GM23248 (cell line): ENCODE data around the gene HYI. TPM values are rescaled to one million over a fixed set of nuclear protein-coding genes. Genes with fewer than 3 reads are reported as not detected.
"Not testable (repeated sequence)": the region's sequence is repeated elsewhere in the genome, so short reads cannot be mapped to it uniquely, and the experiment has no call there.

Source experiments
- DNase-seq: peaks from one replicate; pipeline ENCODE4 v3.0.0-alpha.2; 2015
- H2AFZ ChIP-seq: fragments of 200-600 bp; sonication (generic); 2 replicates; pipeline ENCODE4 v1.6.1; 2016; ENCODE audit warnings: antibody characterized with exemption
- H3F3A ChIP-seq: fragments of 200-600 bp; sonication (generic); 2 replicates; pipeline ENCODE4 v1.6.1; 2016; ENCODE audit warnings: mild to moderate bottlenecking, antibody characterized with exemption, mixed run types; ENCODE audit not compliant: insufficient read depth
- H3K27ac ChIP-seq: fragments of 200-600 bp; sonication (generic); 2 replicates; pipeline ENCODE4 v1.5.1; 2016; ENCODE audit warnings: mild to moderate bottlenecking
- H3K27me3 ChIP-seq: fragments of 200-600 bp; sonication (generic); replicated peaks from 2 replicates; pipeline ENCODE4 v1.6.1; 2016; ENCODE audit warnings: mild to moderate bottlenecking; ENCODE audit not compliant: insufficient read depth
- H3K36me3 ChIP-seq: fragments of 200-600 bp; sonication (generic); 2 replicates; pipeline ENCODE4 v1.6.1; 2016; ENCODE audit warnings: low read depth, mild to moderate bottlenecking
- H3K4me1 ChIP-seq: fragments of 200-600 bp; sonication (generic); 2 replicates; pipeline ENCODE4 v1.6.1; 2016; ENCODE audit warnings: mild to moderate bottlenecking; ENCODE audit not compliant: insufficient read depth
- H3K4me2 ChIP-seq: fragments of 200-600 bp; sonication (generic); one replicate; pipeline ENCODE4 v1.6.1; 2016; ENCODE audit warnings: mild to moderate bottlenecking; ENCODE audit not compliant: unreplicated experiment
- H3K4me3 ChIP-seq: fragments of 200-600 bp; sonication (generic); 2 replicates; pipeline ENCODE4 v1.5.1; 2016; ENCODE audit warnings: mild to moderate bottlenecking
- H3K79me2 ChIP-seq: fragments of 200-600 bp; sonication (generic); 2 replicates; pipeline ENCODE4 v1.6.1; 2016; ENCODE audit warnings: mild to moderate bottlenecking; ENCODE audit not compliant: insufficient read depth
- H3K9ac ChIP-seq: fragments of 200-600 bp; sonication (generic); 2 replicates; pipeline ENCODE4 v1.6.1; 2016; ENCODE audit warnings: mild to moderate bottlenecking
- H3K9me2 ChIP-seq: fragments of 200-600 bp; sonication (generic); 2 replicates; pipeline ENCODE4 v1.6.1; 2016; ENCODE audit warnings: mixed run types, mild to moderate bottlenecking, moderate library complexity; ENCODE audit not compliant: insufficient read depth
- H3K9me3 ChIP-seq: fragments of 200-600 bp; sonication (generic); one replicate; pipeline ENCODE4 v1.6.1; 2017; ENCODE audit warnings: low read depth
- H4K20me1 ChIP-seq: fragments of 200-600 bp; sonication (generic); 2 replicates; pipeline ENCODE4 v1.6.0; 2016; ENCODE audit not compliant: insufficient read depth
- EZH2 ChIP-seq: fragments of 200-600 bp; sonication (generic); IDR thresholded peaks from 2 replicates; pipeline ENCODE4 v1.6.1; 2018; ENCODE audit warnings: antibody characterized with exemption, mild to moderate bottlenecking; ENCODE audit not compliant: insufficient read depth, poor library complexity, severe bottlenecking
- EZH2phosphoT487 ChIP-seq: fragments of 200-600 bp; sonication (generic); IDR thresholded peaks from 2 replicates; pipeline ENCODE4 v1.6.1; 2018; ENCODE audit warnings: antibody characterized with exemption, moderate library complexity, mild to moderate bottlenecking, low read depth; ENCODE audit not compliant: insufficient read depth
- WGBS, 2 experiments: methylation state at CpG; one replicate each; pipeline ENCODE4 v1.1.6; 2015 to 2017; ENCODE audit warnings: low lambda C conversion rate in 2 of 2, low coverage in 1 of 2; ENCODE audit errors: missing lambda C conversion rate in 2 of 2; 5-methylcytosine and 5-hydroxymethylcytosine counted together
- in situ Hi-C: fragments of 300-500 bp; cut with MboI; formaldehyde crosslinking; loops from 2 replicates; pipeline ENCODE4 v1.15.0; 2020
- polyA plus RNA-seq: library from polyadenylated mRNA; unstranded; fragments of >200 nt; fragmentation: Nextera tagmentation; extraction: Ambion mirVana; gene quantifications from 2 replicates; pipeline ENCODE4 v1.2.1, GENCODE V29; 2016
- total RNA-seq: library from RNA; depleted of rRNA; stranded (reverse); fragments of >200 nt; shearing (Covaris generic); gene quantifications from 2 replicates; pipeline ENCODE4 v1.2.3, GENCODE V29; 2014

HYI gene
- total and polyA plus RNA-seq, 2 experiments from 2014 or later = 21.0 to 28.5 TPM

- DNase-seq = peak; percentile 60
- in situ Hi-C loops = no loop called here
- Histone ChIP-seq H3K27ac (no peak overlapping the region), H3F3A (no peaks in the 10 kb centered on the region), H3K27me3 (no peaks in the 10 kb centered on the region), H2AFZ (no peak overlapping the region), H4K20me1 (no peaks in the 10 kb centered on the region), H3K4me1 (no peaks in the 10 kb centered on the region), H3K4me2 (no peak overlapping the region), H3K9me3 (no peaks in the 10 kb centered on the region), H3K4me3 (no peak overlapping the region), H3K9me2 (no peaks in the 10 kb centered on the region), H3K9ac (no peak overlapping the region), H3K79me2 (no peaks in the 10 kb centered on the region), H3K36me3 (peaks cover 21% of the 10 kb centered on the region; the same call in 1 of the 2 replicates)
- WGBS, 2 experiments = 83 to 87% methylated on average over 5 of the region's 5 CpGs
- no peak for TF ChIP-seq EZH2
- TF ChIP-seq EZH2phosphoT487 = no peak
Measured at GRCh38 chr1:43414634-43415223, 39.0 kb downstream of the HYI start.

GRCh38 chr1:43413426-43413825 lies 40.3 kb downstream of the HYI start:
- H3K27ac ChIP-seq, H3K9me3 ChIP-seq, in situ Hi-C loops, H4K20me1 ChIP-seq, H3F3A ChIP-seq, H3K4me2 ChIP-seq, H3K9me2 ChIP-seq, DNase-seq, H3K9ac ChIP-seq, H3K79me2 ChIP-seq, H3K4me3 ChIP-seq, H3K4me1 ChIP-seq, H2AFZ ChIP-seq, H3K27me3 ChIP-seq: not testable (repeated sequence)
- peaks cover 25% of the 10 kb centered on the region; the same call in 1 of the 2 replicates for H3K36me3 ChIP-seq
- 95 to 97% methylated on average over 1 of the region's 1 CpG for whole genome bisulfite sequencing, 2 experiments

GRCh38 chr1:43410571-43410970 lies 43.2 kb downstream of the HYI start:
- no peaks in the 10 kb centered on the region for H3F3A ChIP-seq
- no peaks in the 10 kb centered on the region for H3K9me2 ChIP-seq
- TF ChIP-seq EZH2 (no peak), EZH2phosphoT487 (no peak)
- no peak overlapping the region for H3K9ac ChIP-seq
- H3K27ac ChIP-seq = no peak overlapping the region
- no peaks in the 10 kb centered on the region for H3K9me3 ChIP-seq
- no peaks in the 10 kb centered on the region for H3K4me1 ChIP-seq
- DNase-seq = no peak
- H4K20me1 ChIP-seq = no peaks in the 10 kb centered on the region
- no peaks in the 10 kb centered on the region for H3K79me2 ChIP-seq
- in situ Hi-C loops = no loop called here
- no peak overlapping the region for H3K4me3 ChIP-seq
- WGBS, 2 experiments = 94 to 97% methylated on average over 3 of the region's 3 CpGs
- no peak overlapping the region for H3K4me2 ChIP-seq
- no peaks in the 10 kb centered on the region for H3K27me3 ChIP-seq
- H2AFZ ChIP-seq = no peak overlapping the region
- peaks cover 19% of the 10 kb centered on the region; the same call in 1 of the 2 replicates for H3K36me3 ChIP-seq

GRCh38 chr1:43405876-43406234 lies 47.9 kb downstream of the HYI start:
- no peaks in the 10 kb centered on the region for H3K9me3 ChIP-seq
- H2AFZ ChIP-seq = no peak overlapping the region
- no peaks in the 10 kb centered on the region for H3F3A ChIP-seq
- no peak overlapping the region for H3K9ac ChIP-seq
- WGBS, 2 experiments = 76 to 80% methylated on average over 2 of the region's 2 CpGs
- H3K4me3 ChIP-seq = no peak overlapping the region
- in situ Hi-C loops = no loop called here
- TF ChIP-seq EZH2 (no peak), EZH2phosphoT487 (no peak)
- no peaks in the 10 kb centered on the region for H3K27me3 ChIP-seq
- DNase-seq = no peak
- H3K4me1 ChIP-seq = no peaks in the 10 kb centered on the region
- H3K27ac ChIP-seq = no peak overlapping the region
- H3K79me2 ChIP-seq = peaks cover 17% of the 10 kb centered on the region
- peaks cover 27% of the 10 kb centered on the region; the same call in 1 of the 2 replicates for H3K36me3 ChIP-seq
- H3K9me2 ChIP-seq = no peaks in the 10 kb centered on the region
- H4K20me1 ChIP-seq = 0 out of 2 replicates have a peak, but pooled peaks cover 5% of the 10 kb centered on the region
- H3K4me2 ChIP-seq = no peak overlapping the region

DNA sequence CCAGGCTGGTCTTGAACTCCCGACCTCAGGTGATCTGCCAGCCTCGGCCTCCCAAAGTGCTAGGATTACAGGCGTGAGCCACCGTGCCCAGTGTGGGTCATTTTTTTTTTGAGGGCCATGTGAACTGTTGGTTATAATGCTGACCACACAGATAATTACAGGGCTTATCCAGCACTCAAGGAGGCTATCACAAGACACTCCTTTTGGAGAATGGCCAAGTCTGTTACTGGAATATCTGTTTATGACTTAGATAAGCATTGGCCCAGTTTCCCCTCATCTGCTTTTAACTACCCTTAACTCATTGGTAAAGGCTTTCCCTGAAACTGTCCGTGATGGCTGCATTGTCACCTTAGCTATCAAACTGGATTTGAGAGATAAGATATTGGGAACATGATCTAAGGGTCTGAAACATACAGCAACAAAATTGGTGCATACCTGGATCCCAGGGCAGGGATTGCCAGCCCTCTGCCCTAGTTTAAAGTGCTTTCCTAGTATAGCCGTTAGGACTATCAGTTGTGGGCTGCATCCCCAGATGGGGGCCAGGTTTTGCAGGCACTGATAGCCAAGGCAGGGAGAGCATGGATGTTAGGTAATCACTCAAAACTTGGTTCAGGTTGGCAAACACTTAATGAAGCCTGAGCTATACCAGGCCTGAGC lies 48.4 kb downstream of the HYI start:
- DNase-seq = no peak
- TF ChIP-seq EZH2 = no peak
- no peak for TF ChIP-seq EZH2phosphoT487
- no peak overlapping the region for H3K9ac ChIP-seq
- in situ Hi-C loops = no loop called here
- H3F3A ChIP-seq = no peaks in the 10 kb centered on the region
- H4K20me1 ChIP-seq = 0 out of 2 replicates have a peak, but pooled peaks cover 5% of the 10 kb centered on the region
- H3K4me3 ChIP-seq = no peak overlapping the region
- H3K4me2 ChIP-seq = no peak overlapping the region
- peaks cover 21% of the 10 kb centered on the region for H3K79me2 ChIP-seq
- no peak overlapping the region for H2AFZ ChIP-seq
- no peaks in the 10 kb centered on the region for H3K9me2 ChIP-seq
- 91 to 94% methylated on average over 6 of the region's 6 CpGs for WGBS, 2 experiments
- no peaks in the 10 kb centered on the region for H3K4me1 ChIP-seq
- H3K36me3 ChIP-seq = peaks cover 27% of the 10 kb centered on the region; the same call in 1 of the 2 replicates
- no peaks in the 10 kb centered on the region for H3K27me3 ChIP-seq
- H3K9me3 ChIP-seq = no peaks in the 10 kb centered on the region
- H3K27ac ChIP-seq = no peak overlapping the region
